ENCODE measurements around the gene PDLIM5.

DNA sequence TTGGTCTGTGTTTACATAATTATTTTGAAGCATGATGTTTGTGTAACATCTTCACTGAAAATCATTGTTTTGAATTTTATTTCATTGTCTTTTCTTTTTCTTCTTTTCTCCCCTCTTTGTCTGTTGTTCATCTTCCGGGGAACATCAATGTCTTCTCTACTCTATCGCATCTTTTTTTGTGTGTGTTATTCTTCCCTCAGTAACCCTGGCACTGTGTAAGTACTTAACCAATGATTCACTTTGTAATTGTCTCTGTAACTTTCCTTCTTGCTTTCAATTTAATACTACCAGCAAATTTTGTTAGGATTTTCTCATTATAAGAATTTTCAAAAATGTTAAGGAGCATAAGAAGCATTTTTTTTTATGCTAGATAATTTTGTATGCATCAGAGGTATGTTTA lies 130.8 kb downstream of the PDLIM5 start:
- TF ChIP-seq SUZ12 (IDR thresholded peaks at IDR 0.05), result no peak
- no peak for TF ChIP-seq FOXK2 (IDR thresholded peaks at IDR 0.05)
- TF ChIP-seq ARNT (IDR thresholded peaks at IDR 0.05), result no peak
- no peak for TF ChIP-seq FOXM1 (IDR thresholded peaks at IDR 0.05; ENCODE audit: borderline replicate concordance)
- TF ChIP-seq, protein P1, sequence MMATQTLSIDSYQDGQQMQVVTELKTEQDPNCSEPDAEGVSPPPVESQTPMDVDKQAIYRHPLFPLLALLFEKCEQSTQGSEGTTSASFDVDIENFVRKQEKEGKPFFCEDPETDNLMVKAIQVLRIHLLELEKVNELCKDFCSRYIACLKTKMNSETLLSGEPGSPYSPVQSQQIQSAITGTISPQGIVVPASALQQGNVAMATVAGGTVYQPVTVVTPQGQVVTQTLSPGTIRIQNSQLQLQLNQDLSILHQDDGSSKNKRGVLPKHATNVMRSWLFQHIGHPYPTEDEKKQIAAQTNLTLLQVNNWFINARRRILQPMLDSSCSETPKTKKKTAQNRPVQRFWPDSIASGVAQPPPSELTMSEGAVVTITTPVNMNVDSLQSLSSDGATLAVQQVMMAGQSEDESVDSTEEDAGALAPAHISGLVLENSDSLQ (IDR thresholded peaks at IDR 0.05), result no peak
- no peak for TF ChIP-seq SP1 (IDR thresholded peaks at IDR 0.05)
- no peak for TF ChIP-seq BHLHE40 (IDR thresholded peaks at IDR 0.05; ENCODE audit: borderline replicate concordance)
- no peak for TF ChIP-seq ELF4 (IDR thresholded peaks at IDR 0.05)
- no peak for TF ChIP-seq CTBP1 (IDR thresholded peaks at IDR 0.05; ENCODE audit: borderline replicate concordance)
- no peak for TF ChIP-seq NFRKB (IDR thresholded peaks at IDR 0.05)
- no peak for TF ChIP-seq LEF1 (IDR thresholded peaks at IDR 0.05; ENCODE audit: borderline replicate concordance)
- no peak for TF ChIP-seq TARDBP (IDR thresholded peaks at IDR 0.05)
